Transverse colon (tissue), 4 donors: ENCODE measurements around the gene DEDD.

Experiments used
- CTCF ChIP-seq, 5 experiments: fragments of 200-600 bp in 3 of 5; fragments of 450-650 bp in 2 of 5; sonication (generic) in 3 of 5; IDR thresholded peaks; 1 replicate in 2 of 5; 2 replicates in 3 of 5; pipeline ENCODE4 v1.5.1; 2016 to 2017; ENCODE audit warnings: antibody characterized with exemption in 5 of 5, inconsistent platforms in 3 of 5, mild to moderate bottlenecking in 2 of 5, moderate library complexity in 1 of 5
- POLR2A ChIP-seq: fragments of 450-650 bp; IDR thresholded peaks from one replicate; pipeline ENCODE4 v1.6.1; 2016; ENCODE audit warnings: antibody characterized with exemption, mild to moderate bottlenecking, moderate library complexity
- POLR2AphosphoS5 ChIP-seq, 3 donors: sonication (generic); formaldehyde crosslinking; IDR thresholded peaks; one replicate each; pipeline ENCODE4 v1.6.1; 2016; ENCODE audit warnings: antibody characterized with exemption in 3 of 3

DNA sequence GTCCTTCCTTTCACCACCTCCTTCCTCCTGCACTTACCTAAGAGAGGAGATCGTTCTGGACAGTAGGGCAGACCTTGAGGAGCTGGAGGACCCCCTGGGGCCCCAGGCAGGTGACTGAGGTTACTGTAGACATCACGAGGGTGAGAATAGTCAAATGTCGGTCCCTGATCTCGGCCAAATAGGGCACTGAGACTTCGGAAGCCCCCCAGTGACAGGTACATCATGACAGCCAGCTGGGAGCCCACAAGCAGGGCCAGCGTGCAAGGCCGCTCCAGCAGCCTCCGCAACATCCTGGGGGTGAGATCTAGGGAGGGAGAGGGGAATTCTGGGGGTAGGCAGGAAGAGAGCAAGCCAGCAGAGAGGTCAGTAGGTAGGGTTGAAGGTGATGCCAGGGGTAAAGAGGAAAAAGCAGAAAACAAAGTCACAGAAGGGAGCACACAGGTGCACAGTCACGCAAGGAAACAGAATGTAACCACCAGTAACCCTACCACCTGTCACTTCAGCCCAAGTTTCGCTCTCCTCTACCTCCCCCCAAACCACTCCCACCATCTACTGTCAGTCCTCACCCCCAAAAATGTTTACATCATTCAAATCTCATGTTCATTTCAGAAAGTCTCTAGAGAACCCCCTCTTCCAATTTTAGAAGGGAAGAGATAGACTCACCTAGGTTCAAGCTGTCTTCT lies 43.4 kb upstream of the DEDD start:
- TF ChIP-seq POLR2A (no peak), CTCF (IDR thresholded peaks at IDR 0.05) (no peak), POLR2AphosphoS5 (IDR thresholded peaks at IDR 0.05) (no peak)
